Trophoblast cell (in vitro differentiated cells and primary cell): ENCODE measurements around the gene ALG14.
A peak's percentile ranks its signal among the peaks of the same experiment; 100 is the strongest.
"Not testable (repeated sequence)": the region's sequence is repeated elsewhere in the genome, so short reads cannot be mapped to it uniquely, and the experiment has no call there.

Experiments used
- DNase-seq, 2 donors: peaks; one replicate each; pipeline ENCODE4 v3.0.0-alpha.2; 2016
- H2AFZ ChIP-seq: 2 replicates; pipeline ENCODE4 v1.6.1; 2013; ENCODE audit warnings: low read length, moderate library complexity, mild to moderate bottlenecking; ENCODE audit not compliant: insufficient read depth, poor library complexity
- H2AK5ac ChIP-seq: 2 replicates; pipeline ENCODE4 v1.6.1; 2013; ENCODE audit warnings: mild to moderate bottlenecking, low read length
- H2BK120ac ChIP-seq: 2 replicates; pipeline ENCODE4 v1.6.1; 2013; ENCODE audit warnings: low read length, mild to moderate bottlenecking, moderate library complexity; ENCODE audit not compliant: insufficient read depth, poor library complexity
- H2BK12ac ChIP-seq: 2 replicates; pipeline ENCODE4 v1.6.1; 2013; ENCODE audit warnings: mild to moderate bottlenecking, low read length, moderate library complexity
- H2BK5ac ChIP-seq: 2 replicates; pipeline ENCODE4 v1.6.1; 2013; ENCODE audit warnings: low read length, low read depth, moderate library complexity, mild to moderate bottlenecking; ENCODE audit not compliant: poor library complexity
- H3K14ac ChIP-seq: 2 replicates; pipeline ENCODE4 v1.6.1; 2013; ENCODE audit warnings: mild to moderate bottlenecking, low read length
- H3K18ac ChIP-seq: 2 replicates; pipeline ENCODE4 v1.6.1; 2013; ENCODE audit warnings: mild to moderate bottlenecking, low read length
- H3K23ac ChIP-seq: 2 replicates; pipeline ENCODE4 v1.6.1; 2013; ENCODE audit warnings: low read length
- H3K27ac ChIP-seq: 2 replicates; pipeline ENCODE4 v1.5.1; 2013; ENCODE audit warnings: low read depth, mild to moderate bottlenecking, inconsistent platforms, low read length, moderate library complexity
- H3K27me3 ChIP-seq: 2 replicates; pipeline ENCODE4 v1.6.1; 2013; ENCODE audit warnings: inconsistent platforms, mild to moderate bottlenecking, low read length, moderate library complexity; ENCODE audit not compliant: insufficient read depth
- H3K36me3 ChIP-seq, 2 experiments: 1 replicate in 1 of 2; 2 replicates in 1 of 2; pipeline ENCODE4 v1.6.1; 2013; ENCODE audit warnings: low read length in 2 of 2, mild to moderate bottlenecking in 2 of 2, moderate library complexity in 1 of 2; ENCODE audit not compliant: insufficient read depth in 2 of 2, control insufficient read depth in 1 of 2
- H3K4ac ChIP-seq: 2 replicates; pipeline ENCODE4 v1.6.1; 2013; ENCODE audit warnings: low read depth, mild to moderate bottlenecking, low read length, moderate library complexity
- H3K4me1 ChIP-seq, 2 experiments: 1 replicate in 1 of 2; 2 replicates in 1 of 2; pipeline ENCODE4 v1.6.1; 2013; ENCODE audit warnings: low read length in 2 of 2, mild to moderate bottlenecking in 2 of 2, moderate library complexity in 1 of 2; ENCODE audit not compliant: insufficient read depth in 2 of 2, control insufficient read depth in 1 of 2
- H3K4me2 ChIP-seq: 2 replicates; pipeline ENCODE4 v1.6.1; 2013; ENCODE audit warnings: inconsistent platforms, mild to moderate bottlenecking, low read length, moderate library complexity
- H3K4me3 ChIP-seq: 2 replicates; pipeline ENCODE4 v1.5.1; 2013; ENCODE audit warnings: mild to moderate bottlenecking, low read depth, low read length, inconsistent platforms
- H3K79me1 ChIP-seq: one replicate; pipeline ENCODE4 v1.6.1; 2013; ENCODE audit warnings: low read length
- H3K79me2 ChIP-seq: 2 replicates; pipeline ENCODE4 v1.6.1; 2013; ENCODE audit warnings: low read length, mild to moderate bottlenecking; ENCODE audit not compliant: control insufficient read depth, insufficient read depth, poor library complexity
- H3K9ac ChIP-seq: 2 replicates; pipeline ENCODE4 v1.6.1; 2013; ENCODE audit warnings: mild to moderate bottlenecking, low read length
- H3K9me3 ChIP-seq: 2 replicates; pipeline ENCODE4 v1.6.1; 2013; ENCODE audit warnings: low read depth, mild to moderate bottlenecking, control low read depth, inconsistent platforms, low read length; ENCODE audit not compliant: insufficient read depth
- H4K12ac ChIP-seq: 2 replicates; pipeline ENCODE4 v1.6.1; 2013; ENCODE audit warnings: low read depth, mild to moderate bottlenecking, low read length, moderate library complexity
- H4K8ac ChIP-seq: 2 replicates; pipeline ENCODE4 v1.6.1; 2013; ENCODE audit warnings: low read depth, mild to moderate bottlenecking, low read length, moderate library complexity
- H4K91ac ChIP-seq: one replicate; pipeline ENCODE4 v1.6.1; 2013; ENCODE audit warnings: low read depth, mild to moderate bottlenecking, low read length, moderate library complexity
- WGBS: extraction: QIAGEN DNeasy Blood & Tissue Kit; methylation state at CpG from one replicate; pipeline ENCODE4 v1.1.7; 2013; ENCODE audit warnings: missing lambda C conversion rate; ENCODE audit not compliant: insufficient read length, insufficient coverage; ENCODE audit errors: extremely low coverage; 5-methylcytosine and 5-hydroxymethylcytosine counted together

ALG14 gene

DNA sequence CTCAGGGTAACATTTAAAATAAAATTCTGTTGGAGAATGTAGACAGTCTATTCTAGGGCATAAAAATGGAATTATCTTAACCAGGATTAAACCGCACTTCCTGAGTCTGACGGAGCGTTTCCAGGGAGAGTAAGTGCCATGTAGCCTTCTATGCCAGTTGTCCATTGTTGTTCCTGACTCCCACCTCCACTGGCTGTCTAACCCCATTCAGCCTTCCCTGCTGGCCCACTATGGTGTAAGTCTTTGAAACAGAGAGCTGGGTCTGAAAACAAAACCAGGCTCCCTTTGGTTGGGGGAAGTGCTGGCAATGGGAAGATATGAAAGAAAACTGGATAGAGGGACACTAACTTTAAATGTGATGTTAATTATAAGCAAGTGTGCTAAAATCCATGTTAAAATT, 74.6 kb downstream of the ALG14 start:
- no peaks in the 10 kb centered on the region for H3K79me2 ChIP-seq
- no peaks in the 10 kb centered on the region for H3K79me1 ChIP-seq
- no peak overlapping the region for H3K23ac ChIP-seq
- no peak overlapping the region for H2BK120ac ChIP-seq
- peaks cover 3 to 12% of the 10 kb centered on the region in 2 experiments for H3K4me1 ChIP-seq
- H2AK5ac ChIP-seq: no peak overlapping the region
- no peaks in the 10 kb centered on the region for H3K9me3 ChIP-seq
- no peak overlapping the region for H2BK12ac ChIP-seq
- WGBS: no CpG with 5 or more reads among the region's 3 CpGs
- H3K9ac ChIP-seq: no peak overlapping the region
- no peak overlapping the region for H3K4ac ChIP-seq
- no peak overlapping the region for H2BK5ac ChIP-seq
- no peak overlapping the region for H4K91ac ChIP-seq
- H3K4me3 ChIP-seq: no peak overlapping the region
- no peak overlapping the region for H2AFZ ChIP-seq
- no peaks in the 10 kb centered on the region for H3K36me3 ChIP-seq
- no peak overlapping the region for H4K12ac ChIP-seq
- no peak overlapping the region for H3K18ac ChIP-seq
- H3K27me3 ChIP-seq: no peaks in the 10 kb centered on the region
- H3K27ac ChIP-seq: no peak overlapping the region
- no peak for DNase-seq
- H4K8ac ChIP-seq: no peak overlapping the region
- H3K14ac ChIP-seq: no peak overlapping the region
- no peak overlapping the region for H3K4me2 ChIP-seq

DNA sequence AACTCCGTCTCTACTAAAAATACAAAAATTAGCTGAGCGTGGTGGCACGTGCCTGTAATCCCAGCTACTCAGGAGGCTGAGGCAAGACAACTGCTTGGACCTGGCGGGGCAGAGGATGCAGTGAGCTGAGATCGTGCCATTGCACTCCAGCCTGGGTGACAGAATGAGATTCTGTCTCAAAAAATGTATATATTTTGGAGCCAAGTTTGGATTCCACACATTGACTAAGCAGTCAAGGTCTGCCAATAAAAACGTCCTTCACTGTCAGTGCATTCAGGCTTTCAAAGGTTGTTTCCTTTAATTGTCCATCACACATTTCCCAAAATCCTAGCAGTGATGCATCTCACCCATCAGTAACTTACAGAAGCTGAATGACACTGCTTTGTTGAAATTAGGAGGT, 77.2 kb downstream of the ALG14 start:
- H3K27ac ChIP-seq, H2AK5ac ChIP-seq, H3K4me1 ChIP-seq, H3K4me2 ChIP-seq, H2BK12ac ChIP-seq, DNase-seq, H2AFZ ChIP-seq, H3K9me3 ChIP-seq, H2BK5ac ChIP-seq, H2BK120ac ChIP-seq, H3K27me3 ChIP-seq, H3K4ac ChIP-seq, H3K79me2 ChIP-seq, H4K12ac ChIP-seq, H3K4me3 ChIP-seq, H3K9ac ChIP-seq, H3K18ac ChIP-seq, H4K8ac ChIP-seq, H3K36me3 ChIP-seq, H3K14ac ChIP-seq, H4K91ac ChIP-seq, H3K23ac ChIP-seq, H3K79me1 ChIP-seq: not testable (repeated sequence)
- no CpG with 5 or more reads among the region's 6 CpGs for WGBS

DNA sequence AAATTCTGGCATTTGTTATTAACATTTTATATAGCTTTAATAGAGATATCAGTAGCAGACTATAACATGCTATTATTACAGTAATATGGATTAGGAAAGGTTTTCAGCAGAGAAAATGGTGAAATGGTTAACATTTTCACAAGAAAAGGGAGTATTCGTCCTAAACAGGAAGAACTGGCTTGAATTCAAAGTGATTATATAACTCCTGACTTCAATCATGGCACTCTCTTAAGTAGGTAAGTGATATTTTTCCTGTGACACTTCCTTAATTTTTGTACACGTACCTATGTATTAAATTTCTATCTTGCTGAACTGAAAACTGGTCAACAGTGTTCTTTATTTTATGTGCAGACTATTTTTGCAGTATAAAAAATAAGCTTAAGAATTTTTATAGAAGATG, 77.9 kb downstream of the ALG14 start:
- Histone ChIP-seq H4K12ac (no peak overlapping the region), H3K23ac (no peak overlapping the region), H3K18ac (no peak overlapping the region), H3K79me2 (no peaks in the 10 kb centered on the region), H2AFZ (no peak overlapping the region), H2BK12ac (no peak overlapping the region), H3K9me3 (no peaks in the 10 kb centered on the region), H3K27me3 (no peaks in the 10 kb centered on the region), H3K9ac (no peak overlapping the region), H2BK5ac (no peak overlapping the region), H3K14ac (no peak overlapping the region), H3K4me2 (no peak overlapping the region), H2BK120ac (no peak overlapping the region), H4K91ac (no peak overlapping the region), H3K4me3 (no peak overlapping the region), H2AK5ac (no peak overlapping the region), H4K8ac (no peak overlapping the region), H3K36me3 (no peaks in the 10 kb centered on the region), H3K4me1 (peaks cover 3 to 9% of the 10 kb centered on the region in 2 experiments), H3K4ac (no peak overlapping the region), H3K27ac (no peak overlapping the region), H3K79me1 (no peaks in the 10 kb centered on the region)
- no CpG with 5 or more reads among the region's 2 CpGs for WGBS
- no peak for DNase-seq

DNA sequence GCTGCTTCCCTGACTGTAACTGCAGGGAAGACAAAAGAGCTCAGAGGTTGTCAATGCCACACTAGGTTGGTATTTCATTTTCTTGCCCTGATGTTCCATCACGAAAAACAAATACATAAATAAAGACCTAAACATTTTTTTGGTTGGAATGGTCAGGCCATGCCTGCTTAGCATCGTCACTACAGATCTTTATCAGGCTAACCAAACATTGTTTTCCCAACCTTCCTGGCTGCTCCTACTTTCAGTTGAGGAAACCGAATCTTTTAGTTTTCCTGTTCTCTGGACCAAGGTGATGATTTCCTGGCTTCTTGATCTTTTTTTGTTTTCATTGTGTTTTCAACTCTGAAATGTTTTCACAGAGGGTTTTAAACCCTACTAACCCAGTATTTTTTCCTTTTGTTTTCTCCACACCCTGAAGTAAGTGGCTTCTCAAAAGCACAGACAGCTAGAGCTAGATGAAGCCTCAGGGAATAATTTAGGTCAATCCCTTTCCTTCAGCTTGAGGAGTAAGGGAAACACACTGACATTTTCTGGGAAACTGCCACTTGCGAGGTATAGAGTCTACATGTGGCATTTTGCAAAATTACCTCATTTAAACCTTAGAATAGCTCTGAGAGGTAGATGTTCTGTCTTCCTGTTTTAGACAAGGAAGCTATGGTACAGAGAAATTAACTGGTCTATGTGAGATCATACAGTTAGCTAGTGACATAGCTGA, 78.7 kb downstream of the ALG14 start:
- H2BK12ac ChIP-seq: no peak overlapping the region
- H2AK5ac ChIP-seq: no peak overlapping the region
- H3K4me2 ChIP-seq: no peak overlapping the region
- H3K27ac ChIP-seq: peak overlapping the region; percentile 33
- no peak overlapping the region for H4K91ac ChIP-seq
- H2AFZ ChIP-seq: no peak overlapping the region
- no peak overlapping the region for H3K14ac ChIP-seq
- no peak overlapping the region for H4K12ac ChIP-seq
- no peak overlapping the region for H3K23ac ChIP-seq
- peaks cover 2% of the 10 kb centered on the region for H3K9me3 ChIP-seq
- no peak overlapping the region for H2BK120ac ChIP-seq
- WGBS: no CpG with 5 or more reads among the region's 4 CpGs
- H3K18ac ChIP-seq: no peak overlapping the region
- H3K79me1 ChIP-seq: no peaks in the 10 kb centered on the region
- no peak overlapping the region for H3K4ac ChIP-seq
- H3K36me3 ChIP-seq: no peaks in the 10 kb centered on the region
- H3K79me2 ChIP-seq: no peaks in the 10 kb centered on the region
- no peaks in the 10 kb centered on the region for H3K27me3 ChIP-seq
- H3K9ac ChIP-seq: no peak overlapping the region
- H4K8ac ChIP-seq: no peak overlapping the region
- no peak overlapping the region for H2BK5ac ChIP-seq
- H3K4me1 ChIP-seq: peaks cover 3 to 9% of the 10 kb centered on the region in 2 experiments
- DNase-seq: peak; percentile 44 to 77
- H3K4me3 ChIP-seq: no peak overlapping the region
